Measurements from ENCODE around the gene SULT2B1.
"Not testable (repeated sequence)": the region's sequence is repeated elsewhere in the genome, so short reads cannot be mapped to it uniquely, and the experiment has no call there.

Gene SULT2B1

GRCh38 chr19:48530066-48530720, 21.8 kb upstream of the SULT2B1 start:
- DNase-seq: no peak

- no peak for DNase-seq
Observed at GRCh38 chr19:48530770-48531169, 21.2 kb upstream of the SULT2B1 start.

GRCh38 chr19:48533770-48534169, 18.2 kb upstream of the SULT2B1 start:
- no peak for DNase-seq

- no peak for DNase-seq
Observed at GRCh38 chr19:48537541-48537940, 14.4 kb upstream of the SULT2B1 start.

GRCh38 chr19:48538057-48538456, 13.9 kb upstream of the SULT2B1 start:
- DNase-seq: not testable (repeated sequence)

GRCh38 chr19:48539503-48540096, 12.4 kb upstream of the SULT2B1 start:
- DNase-seq: no peak

GRCh38 chr19:48540110-48540509, 11.9 kb upstream of the SULT2B1 start:
- no peak for DNase-seq

- no peak for DNase-seq
Observed at GRCh38 chr19:48541813-48542212, 10.2 kb upstream of the SULT2B1 start.

- DNase-seq: no peak
Observed at GRCh38 chr19:48543121-48543710, 8.8 kb upstream of the SULT2B1 start.

GRCh38 chr19:48544856-48545750, 6.9 kb upstream of the SULT2B1 start:
- no peak for DNase-seq

GRCh38 chr19:48547722-48548121, 4.2 kb upstream of the SULT2B1 start:
- DNase-seq: no peak

GRCh38 chr19:48548253-48548911, 3.6 kb upstream of the SULT2B1 start:
- DNase-seq: no peak

- DNase-seq: no peak
Observed at GRCh38 chr19:48549380-48549779, 2.6 kb upstream of the SULT2B1 start.

GRCh38 chr19:48552406-48553322, 692 bp downstream of the SULT2B1 start:
- no peak for DNase-seq

GRCh38 chr19:48553676-48554384, 1.9 kb downstream of the SULT2B1 start:
- DNase-seq: no peak

GRCh38 chr19:48554385-48555091, 2.6 kb downstream of the SULT2B1 start:
- no peak for DNase-seq

- no peak for DNase-seq
Observed at GRCh38 chr19:48556163-48556562, 4.2 kb downstream of the SULT2B1 start.

- DNase-seq: no peak
Observed at GRCh38 chr19:48556825-48557224, 4.9 kb downstream of the SULT2B1 start.

- no peak for DNase-seq
Observed at GRCh38 chr19:48558018-48558684, 6.2 kb downstream of the SULT2B1 start.

GRCh38 chr19:48560095-48560530, 8.1 kb downstream of the SULT2B1 start:
- no peak for DNase-seq

Measured in GF-D8 (cell line).